GM12865 (cell line): ENCODE results near the gene UBE2M.

Experiments used
- DNase-seq: peaks from one replicate; pipeline ENCODE4 v3.0.0; 2010; ENCODE audit warnings: low read depth
- H3K4me3 ChIP-seq: 2 replicates; pipeline ENCODE4 v1.5.1; 2011; ENCODE audit warnings: mild to moderate bottlenecking, low read depth, low read length, control low read depth
- CTCF ChIP-seq: IDR thresholded peaks from 2 replicates; pipeline ENCODE4 v1.5.1; 2011; ENCODE audit warnings: low read length, control low read depth, low read depth, inconsistent platforms; ENCODE audit not compliant: insufficient read depth; ENCODE audit errors: missing control alignments

Gene UBE2M

GRCh38 chr19:58561373-58562121, 3.1 kb upstream of the UBE2M start:
- H3K4me3 ChIP-seq = peak overlapping the region; percentile 70
- no peak for DNase-seq
- TF ChIP-seq CTCF = no peak

GRCh38 chr19:58560921-58561320, 2.5 kb upstream of the UBE2M start:
- no peak overlapping the region for H3K4me3 ChIP-seq
- DNase-seq = no peak
- TF ChIP-seq CTCF = no peak

- no peak for DNase-seq
- H3K4me3 ChIP-seq = peak overlapping the region; percentile 64
- no peak for TF ChIP-seq CTCF
These were observed 1.8 kb upstream of the UBE2M start for GRCh38 chr19:58560007-58560887.

DNA sequence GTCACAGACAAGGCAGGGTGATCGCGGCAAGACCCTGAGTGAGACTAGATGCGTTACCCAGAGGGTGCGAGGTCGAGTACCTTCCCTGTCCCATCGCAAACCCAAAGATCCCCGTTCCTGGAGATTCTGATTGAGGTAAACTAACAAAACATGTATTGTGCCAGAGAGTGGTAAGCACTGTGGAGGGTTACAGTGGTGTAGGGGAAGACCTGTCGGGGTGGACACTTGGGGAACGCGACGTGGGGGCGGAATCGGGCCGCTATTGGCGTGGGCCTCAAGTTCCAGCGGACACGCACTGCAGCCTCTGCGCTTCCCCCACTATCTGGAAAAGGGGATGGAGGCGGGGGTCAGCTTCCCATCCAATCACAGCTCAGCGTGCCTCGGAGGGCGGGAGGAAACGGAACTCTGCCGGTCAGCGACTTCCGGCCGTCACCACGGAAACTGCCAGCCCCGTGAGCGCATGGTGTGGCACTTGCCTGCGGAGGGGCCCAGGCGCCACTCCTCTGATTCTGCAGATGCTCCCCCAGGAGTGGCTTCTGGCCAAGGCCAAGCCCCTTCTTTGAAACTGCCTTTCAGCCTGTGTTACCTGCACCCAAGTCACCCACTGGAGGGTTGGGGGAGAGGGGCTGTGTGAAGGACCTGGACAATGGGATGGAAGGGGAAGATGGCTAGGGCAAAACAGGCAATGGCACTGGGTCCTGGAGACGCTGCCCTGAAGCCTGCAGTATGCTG, 1.0 kb upstream of the UBE2M start:
- no peak for TF ChIP-seq CTCF
- DNase-seq = peak; percentile 97
- H3K4me3 ChIP-seq = peak overlapping the region; percentile 64

- DNase-seq = peak; percentile 100
- no peak for TF ChIP-seq CTCF
- H3K4me3 ChIP-seq = peak overlapping the region; percentile 68
These were observed 338 bp upstream of the UBE2M start for GRCh38 chr19:58558623-58559274.
